Suprapubic skin (tissue), 4 donors: ENCODE measurements around the gene ATP11A.

Experiments
- CTCF ChIP-seq, 2 donors: fragments of 200-600 bp in 1 of 2; fragments of 450-650 bp in 1 of 2; sonication (generic) in 1 of 2; IDR thresholded peaks; one replicate each; pipeline ENCODE4 v1.5.1; 2016 to 2019; ENCODE audit warnings: antibody characterized with exemption in 2 of 2, mild to moderate bottlenecking in 1 of 2, moderate library complexity in 1 of 2
- POLR2A ChIP-seq, 2 donors: fragments of 450-650 bp; IDR thresholded peaks; one replicate each; pipeline ENCODE4 v1.6.1; 2017; ENCODE audit warnings: antibody characterized with exemption in 2 of 2, mild to moderate bottlenecking in 2 of 2, moderate library complexity in 2 of 2
- POLR2AphosphoS5 ChIP-seq, 3 donors: sonication (generic); formaldehyde crosslinking; IDR thresholded peaks; one replicate each; pipeline ENCODE4 v1.6.1; 2017; ENCODE audit warnings: antibody characterized with exemption in 3 of 3

GRCh38 chr13:112902669-112903068 is 212.8 kb downstream of the ATP11A start:
- no peak for TF ChIP-seq CTCF (IDR thresholded peaks at IDR 0.05)
- TF ChIP-seq POLR2A (IDR thresholded peaks at IDR 0.05), result no peak
- TF ChIP-seq POLR2AphosphoS5 (IDR thresholded peaks at IDR 0.05), result no peak
